GM12801 (cell line): Measurements from ENCODE around the gene TAX1BP3.

ENCODE experiments used
- TF ChIP-seq, protein P1 (sequence below): IDR thresholded peaks from one replicate; pipeline ENCODE4 v1.5.1; 2011; ENCODE audit warnings: control low read depth; ENCODE audit not compliant: insufficient read length; ENCODE audit errors: extremely low read depth

TAX1BP3 gene

DNA sequence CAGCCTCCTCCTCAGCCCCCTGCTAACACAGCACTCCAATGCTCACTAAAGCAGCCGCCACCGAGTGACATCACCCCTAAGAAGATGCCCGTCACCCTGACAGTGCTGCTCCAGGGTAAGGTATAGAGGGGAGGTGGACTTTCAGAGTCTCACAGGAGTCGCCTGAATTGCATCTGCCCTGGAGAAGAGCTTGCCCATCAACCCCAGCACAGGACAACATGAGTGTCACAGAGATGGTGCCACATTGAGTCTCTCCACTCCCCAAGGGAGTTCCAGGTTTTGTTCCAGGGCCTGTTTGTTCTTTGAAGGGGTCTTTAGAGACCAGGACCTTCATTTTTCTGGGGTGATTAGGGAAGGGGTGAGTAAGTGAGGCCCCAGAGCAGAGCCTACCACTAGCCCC is 29.8 kb upstream of the TAX1BP3 start:
- TF ChIP-seq, protein P1, sequence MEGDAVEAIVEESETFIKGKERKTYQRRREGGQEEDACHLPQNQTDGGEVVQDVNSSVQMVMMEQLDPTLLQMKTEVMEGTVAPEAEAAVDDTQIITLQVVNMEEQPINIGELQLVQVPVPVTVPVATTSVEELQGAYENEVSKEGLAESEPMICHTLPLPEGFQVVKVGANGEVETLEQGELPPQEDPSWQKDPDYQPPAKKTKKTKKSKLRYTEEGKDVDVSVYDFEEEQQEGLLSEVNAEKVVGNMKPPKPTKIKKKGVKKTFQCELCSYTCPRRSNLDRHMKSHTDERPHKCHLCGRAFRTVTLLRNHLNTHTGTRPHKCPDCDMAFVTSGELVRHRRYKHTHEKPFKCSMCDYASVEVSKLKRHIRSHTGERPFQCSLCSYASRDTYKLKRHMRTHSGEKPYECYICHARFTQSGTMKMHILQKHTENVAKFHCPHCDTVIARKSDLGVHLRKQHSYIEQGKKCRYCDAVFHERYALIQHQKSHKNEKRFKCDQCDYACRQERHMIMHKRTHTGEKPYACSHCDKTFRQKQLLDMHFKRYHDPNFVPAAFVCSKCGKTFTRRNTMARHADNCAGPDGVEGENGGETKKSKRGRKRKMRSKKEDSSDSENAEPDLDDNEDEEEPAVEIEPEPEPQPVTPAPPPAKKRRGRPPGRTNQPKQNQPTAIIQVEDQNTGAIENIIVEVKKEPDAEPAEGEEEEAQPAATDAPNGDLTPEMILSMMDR: no peak

GRCh38 chr17:3697103-3697476 is 28.7 kb upstream of the TAX1BP3 start:
- TF ChIP-seq, protein P1: no peak

DNA sequence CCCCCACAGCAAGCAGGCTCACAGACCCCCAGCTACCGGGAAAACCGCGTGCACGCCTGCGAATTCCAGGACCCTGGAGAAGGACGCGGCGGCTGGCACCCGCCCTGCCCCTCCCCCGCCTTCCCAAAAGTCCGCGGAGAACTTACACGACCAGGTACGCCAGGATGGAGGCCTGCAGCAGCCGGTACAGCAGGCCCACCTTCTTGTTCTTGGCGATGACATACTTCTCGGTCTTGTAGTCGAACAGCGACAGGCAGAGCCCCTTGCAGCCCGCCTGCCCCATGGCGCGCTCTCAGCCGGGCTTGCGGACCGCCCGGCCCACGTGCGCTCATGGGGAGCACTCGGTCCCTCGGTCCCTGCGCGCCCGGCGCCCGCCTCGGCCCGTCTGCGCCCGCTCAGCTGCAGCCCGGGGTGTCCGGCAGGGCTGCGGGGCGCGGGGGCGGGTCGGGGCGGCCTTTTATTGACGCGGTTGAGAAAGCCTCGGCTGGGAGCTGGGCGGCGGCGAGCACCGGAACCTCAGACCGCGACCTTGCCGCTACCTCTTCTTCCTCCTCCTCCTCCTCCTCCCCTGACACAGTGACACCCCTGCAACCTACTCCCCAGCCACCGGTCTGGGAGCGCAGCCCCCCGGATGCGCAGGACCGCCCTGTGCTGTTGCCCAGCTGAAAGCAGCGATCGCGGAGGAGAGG is 27.5 kb upstream of the TAX1BP3 start, which contains the start of gene P2RX5:
P2RX5 (minus strand) TSS at position 433 of the 689 bp plus-strand sequence; CDS start at position 283, 150 bp downstream.
- TF ChIP-seq, protein P1: no peak

DNA sequence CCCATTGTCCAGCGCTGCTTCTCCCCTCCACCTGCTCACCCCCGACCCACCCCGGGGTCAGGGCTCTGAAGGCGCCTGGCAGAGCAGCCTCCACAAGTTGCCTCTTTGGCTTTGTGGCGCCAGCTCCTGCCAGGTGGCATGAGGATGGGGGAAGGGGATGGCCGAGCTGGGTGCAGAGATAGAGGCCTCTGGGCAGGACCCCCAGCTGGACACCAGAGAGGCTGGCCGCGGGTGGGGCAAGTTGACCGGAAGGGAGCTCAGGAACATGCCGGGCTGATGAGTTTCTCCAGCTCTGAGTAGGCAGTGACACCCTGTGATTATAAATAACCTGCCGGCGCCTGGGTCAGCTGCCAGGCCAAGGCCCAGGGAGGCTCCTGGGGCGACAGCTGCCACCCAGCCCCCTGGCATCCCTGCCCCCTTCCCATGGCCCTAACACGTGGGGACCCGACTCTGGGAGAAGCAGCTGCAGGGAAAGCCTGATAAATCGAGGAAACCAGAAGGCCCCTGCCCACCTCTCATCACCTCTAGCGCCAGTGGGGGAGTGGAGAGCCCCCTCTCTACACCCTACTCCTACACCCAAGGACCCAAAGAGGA is 26.8 kb upstream of the TAX1BP3 start:
- TF ChIP-seq, protein P1: no peak

GRCh38 chr17:3693829-3694231 is 25.5 kb upstream of the TAX1BP3 start:
- TF ChIP-seq, protein P1: no peak

DNA sequence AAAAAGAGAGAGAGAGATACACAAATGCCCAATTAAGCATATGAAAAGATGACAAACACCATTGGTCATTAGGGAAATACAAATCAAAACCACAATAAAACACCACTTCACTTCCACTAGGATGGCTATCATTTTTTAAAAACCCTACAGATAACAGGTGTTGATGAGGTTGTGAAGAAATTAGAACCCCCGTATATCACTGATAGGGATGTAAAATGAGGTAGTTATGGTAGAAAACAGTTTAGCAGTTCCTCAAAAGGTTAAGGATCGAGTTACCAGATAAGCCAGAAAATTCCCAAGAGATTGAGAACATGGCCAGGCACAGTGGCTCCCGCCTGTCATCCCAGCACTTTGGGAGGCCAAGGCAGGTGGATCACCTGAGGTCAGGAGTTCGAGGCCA is 24.8 kb upstream of the TAX1BP3 start:
- TF ChIP-seq, protein P1: no peak

GRCh38 chr17:3692346-3692745 is 24.0 kb upstream of the TAX1BP3 start:
- TF ChIP-seq, protein P1: no peak
